Endothelial cell of coronary artery (primary cell): ENCODE measurements around the gene PXDN. TPM values are rescaled to one million over a fixed set of nuclear protein-coding genes. Genes with fewer than 3 reads are reported as not detected.

Source experiments
- total RNA-seq: library from RNA; depleted of rRNA; stranded (reverse); fragments of >200 nt; gene quantifications from 2 replicates; pipeline ENCODE4 v1.2.3, GENCODE V29; 2014

Gene PXDN
- total RNA-seq, result 197 and 313 TPM in 2 replicates

GRCh38 chr2:1744446-1745170 is at the start of gene PXDN:
TSS of gene PXDN (minus strand) at chr2:1744515. CDS start at chr2:1744455, 60 bp downstream.

